Mesothelial cell of epicardium (in vitro differentiated cells): Measurements from ENCODE around the gene NFRKB. TPM values are rescaled to one million over a fixed set of nuclear protein-coding genes. Genes with fewer than 3 reads are reported as not detected.

Experiments
- DNase-seq, 2 experiments: peaks; one replicate each; pipeline ENCODE4 v3.0.0; 2021; ENCODE audit warnings: low spot score in 2 of 2; ENCODE audit not compliant: unreplicated experiment in 2 of 2
- H3K27ac Mint-ChIP-seq: 2 replicates; pipeline ENCODE4 v1.8.0; 2021; ENCODE audit warnings: mixed read lengths
- H3K27me3 Mint-ChIP-seq: 2 replicates; pipeline ENCODE4 v1.8.0; 2021; ENCODE audit warnings: low read depth, mixed read lengths
- H3K36me3 Mint-ChIP-seq: 2 replicates; pipeline ENCODE4 v1.8.0; 2021; ENCODE audit warnings: mixed read lengths
- H3K4me1 Mint-ChIP-seq: 2 replicates; pipeline ENCODE4 v1.8.0; 2021; ENCODE audit warnings: mixed read lengths
- H3K4me3 Mint-ChIP-seq: 2 replicates; pipeline ENCODE4 v1.8.0; 2021; ENCODE audit warnings: mild to moderate bottlenecking, moderate library complexity, mixed read lengths
- H3K9me3 Mint-ChIP-seq: 2 replicates; pipeline ENCODE4 v1.8.0; 2021; ENCODE audit warnings: mixed read lengths
- total RNA-seq: library from RNA; stranded (reverse); gene quantifications from 3 replicates; pipeline ENCODE4 v1.2.1, GENCODE V29; 2021
- TF ChIP-seq, protein P1 (sequence below): fragments of 200-600 bp; sonication (generic); IDR thresholded peaks from one replicate; pipeline ENCODE4 v1.5.0; 2021; ENCODE audit warnings: antibody characterized with exemption; ENCODE audit not compliant: unreplicated experiment

NFRKB gene
- total RNA-seq: 50.4 to 53.6 TPM (median 51.6 TPM) in 3 replicates

DNA sequence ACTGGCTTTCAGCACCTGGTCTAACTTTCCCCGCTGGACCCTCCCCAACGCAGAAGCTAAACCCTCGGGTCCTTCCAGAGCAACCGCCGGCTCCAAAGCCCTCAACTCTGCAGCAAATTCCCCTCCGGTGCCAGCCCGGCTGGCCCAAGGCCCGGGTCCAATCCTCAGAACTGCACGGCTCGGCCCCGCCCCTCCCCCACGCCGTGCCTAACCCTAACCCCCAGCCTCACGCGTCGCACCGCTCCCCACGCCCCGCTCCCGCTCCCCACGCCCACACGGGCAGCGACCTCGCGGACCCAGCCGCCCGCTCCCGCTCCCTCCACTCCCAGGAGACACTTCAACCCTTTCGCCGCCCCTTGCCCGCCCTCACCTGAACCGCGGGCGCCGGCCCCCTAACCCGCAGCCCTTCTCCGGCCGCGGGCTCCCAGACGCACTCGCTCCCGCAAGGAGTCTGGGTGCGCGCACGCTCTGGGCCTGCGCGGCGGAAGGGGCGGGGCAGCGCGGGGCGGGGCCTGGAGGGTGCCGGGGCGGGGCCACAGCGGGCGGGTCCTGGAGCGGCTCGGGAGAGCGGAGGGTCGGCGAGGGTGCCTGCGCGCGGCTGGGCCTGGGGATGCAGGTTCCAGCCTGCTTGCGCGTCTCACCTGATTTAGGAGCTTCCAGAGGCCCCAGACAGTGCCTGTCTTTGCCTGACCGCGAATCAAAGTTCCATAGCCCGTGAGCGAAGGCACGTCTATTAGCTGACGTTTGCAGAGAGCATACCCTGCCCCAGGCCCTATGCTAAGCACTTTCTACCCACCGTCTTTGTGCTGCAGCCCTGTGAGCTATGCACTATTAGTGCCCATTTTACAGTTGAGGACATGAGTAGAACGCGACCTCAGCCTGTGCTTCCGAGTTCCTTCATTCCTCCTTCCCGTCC is at the start of gene NFRKB:
TSS of gene NFRKB (minus strand) at position 453 of the 916 bp plus-strand sequence. CDS start 2,729 bp downstream, outside the sequence.
- no peaks in the 10 kb centered on the region for H3K9me3 Mint-ChIP-seq
- DNase-seq: peak; percentile 86 to 92
- TF ChIP-seq, protein P1, sequence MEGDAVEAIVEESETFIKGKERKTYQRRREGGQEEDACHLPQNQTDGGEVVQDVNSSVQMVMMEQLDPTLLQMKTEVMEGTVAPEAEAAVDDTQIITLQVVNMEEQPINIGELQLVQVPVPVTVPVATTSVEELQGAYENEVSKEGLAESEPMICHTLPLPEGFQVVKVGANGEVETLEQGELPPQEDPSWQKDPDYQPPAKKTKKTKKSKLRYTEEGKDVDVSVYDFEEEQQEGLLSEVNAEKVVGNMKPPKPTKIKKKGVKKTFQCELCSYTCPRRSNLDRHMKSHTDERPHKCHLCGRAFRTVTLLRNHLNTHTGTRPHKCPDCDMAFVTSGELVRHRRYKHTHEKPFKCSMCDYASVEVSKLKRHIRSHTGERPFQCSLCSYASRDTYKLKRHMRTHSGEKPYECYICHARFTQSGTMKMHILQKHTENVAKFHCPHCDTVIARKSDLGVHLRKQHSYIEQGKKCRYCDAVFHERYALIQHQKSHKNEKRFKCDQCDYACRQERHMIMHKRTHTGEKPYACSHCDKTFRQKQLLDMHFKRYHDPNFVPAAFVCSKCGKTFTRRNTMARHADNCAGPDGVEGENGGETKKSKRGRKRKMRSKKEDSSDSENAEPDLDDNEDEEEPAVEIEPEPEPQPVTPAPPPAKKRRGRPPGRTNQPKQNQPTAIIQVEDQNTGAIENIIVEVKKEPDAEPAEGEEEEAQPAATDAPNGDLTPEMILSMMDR: no peak
- peak within 1 kb of the TSS; percentile 93 for H3K27ac Mint-ChIP-seq
- H3K36me3 Mint-ChIP-seq: peaks cover 19% of the 10 kb centered on the region
- H3K27me3 Mint-ChIP-seq: no peaks in the 10 kb centered on the region
- peaks cover 18% of the 10 kb centered on the region for H3K4me1 Mint-ChIP-seq
- H3K4me3 Mint-ChIP-seq: peak within 1 kb of the TSS; percentile 91

DNA sequence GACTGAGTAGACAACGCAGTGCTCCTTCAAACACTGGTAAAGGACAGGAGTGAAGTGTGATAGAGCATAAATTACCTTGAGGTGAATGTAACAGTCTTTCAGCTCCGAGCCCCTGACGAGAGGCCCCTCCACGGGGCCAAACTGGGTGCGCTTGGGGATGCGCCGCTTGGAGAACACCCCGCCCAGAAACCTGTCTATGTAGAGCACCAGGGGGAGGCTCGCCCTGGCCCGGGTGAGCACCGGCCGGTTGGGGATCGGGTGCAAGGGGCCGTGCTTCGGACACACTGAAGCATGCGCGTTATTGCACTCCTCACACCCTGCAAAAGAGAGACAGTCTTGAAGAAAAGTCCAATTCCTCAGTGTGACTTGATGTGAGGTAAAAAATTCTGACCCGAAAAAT is 49.3 kb upstream of the NFRKB start:
- TF ChIP-seq, protein P1: no peak
- H3K4me1 Mint-ChIP-seq: peaks cover 11% of the 10 kb centered on the region
- no peaks in the 10 kb centered on the region for H3K9me3 Mint-ChIP-seq
- no peak overlapping the region for H3K4me3 Mint-ChIP-seq
- no peak overlapping the region for H3K27ac Mint-ChIP-seq
- H3K36me3 Mint-ChIP-seq: peaks cover 23% of the 10 kb centered on the region
- H3K27me3 Mint-ChIP-seq: no peaks in the 10 kb centered on the region
- DNase-seq: no peak

DNA sequence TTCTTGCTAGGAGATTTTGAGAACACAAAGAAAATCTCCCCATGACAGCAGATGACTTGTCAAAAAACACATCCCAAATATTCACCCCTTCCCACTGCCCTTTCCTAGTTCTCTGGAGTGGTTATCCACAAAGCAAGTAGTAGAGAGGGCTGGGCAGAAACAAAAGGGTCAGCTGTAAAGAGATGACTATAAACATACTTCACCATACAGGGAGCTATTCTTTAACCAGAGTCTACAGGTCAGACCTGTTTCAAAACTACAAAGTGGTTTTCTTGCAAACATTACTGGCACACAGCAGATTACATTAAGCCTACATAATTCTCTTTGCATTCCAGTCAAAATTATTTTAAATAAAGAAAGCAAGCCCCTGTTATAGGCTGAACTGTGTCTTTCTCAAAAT is 47.7 kb upstream of the NFRKB start:
- no peak overlapping the region for H3K4me3 Mint-ChIP-seq
- peaks cover 26% of the 10 kb centered on the region for H3K36me3 Mint-ChIP-seq
- H3K9me3 Mint-ChIP-seq: no peaks in the 10 kb centered on the region
- TF ChIP-seq, protein P1: no peak
- H3K27me3 Mint-ChIP-seq: no peaks in the 10 kb centered on the region
- H3K4me1 Mint-ChIP-seq: peaks cover 6% of the 10 kb centered on the region
- H3K27ac Mint-ChIP-seq: no peak overlapping the region
- DNase-seq: no peak

GRCh38 chr11:129939510-129939909 is 44.1 kb upstream of the NFRKB start:
- no peak for DNase-seq
- H3K36me3 Mint-ChIP-seq: peaks cover 12% of the 10 kb centered on the region
- H3K27ac Mint-ChIP-seq: no peak overlapping the region
- H3K9me3 Mint-ChIP-seq: no peaks in the 10 kb centered on the region
- H3K4me1 Mint-ChIP-seq: peaks cover 5% of the 10 kb centered on the region
- TF ChIP-seq, protein P1: no peak
- no peak overlapping the region for H3K4me3 Mint-ChIP-seq
- H3K27me3 Mint-ChIP-seq: no peaks in the 10 kb centered on the region

DNA sequence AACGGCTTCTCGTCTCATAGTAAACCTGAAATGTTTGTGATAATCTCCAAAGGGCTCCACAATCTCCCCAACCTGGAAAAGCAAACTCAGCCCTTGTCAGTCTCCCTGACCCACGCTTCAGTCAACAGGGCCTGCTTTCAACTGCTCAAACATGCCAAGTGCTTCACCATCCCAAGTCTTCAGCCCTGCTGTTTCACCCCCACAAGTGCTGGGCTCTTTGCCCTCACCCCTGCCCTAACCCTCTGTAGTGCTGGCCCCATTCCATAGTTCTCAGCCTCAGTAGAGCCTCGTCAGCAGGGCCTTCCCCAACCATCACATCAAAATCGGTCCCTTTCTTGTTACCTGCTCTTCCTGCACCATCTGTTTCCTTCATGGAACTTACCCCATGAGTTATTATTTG is 43.4 kb upstream of the NFRKB start:
- TF ChIP-seq, protein P1: no peak
- DNase-seq: no peak
- H3K36me3 Mint-ChIP-seq: peaks cover 19% of the 10 kb centered on the region
- H3K4me3 Mint-ChIP-seq: no peak overlapping the region
- peaks cover 5% of the 10 kb centered on the region for H3K4me1 Mint-ChIP-seq
- H3K9me3 Mint-ChIP-seq: no peaks in the 10 kb centered on the region
- no peaks in the 10 kb centered on the region for H3K27me3 Mint-ChIP-seq
- H3K27ac Mint-ChIP-seq: no peak overlapping the region
